HG03103 (cell line): ENCODE measurements around the gene CYBC1.
A peak's percentile ranks its signal among the peaks of the same experiment; 100 is the strongest.

Source experiments
- ATAC-seq: cut with Tn5 transposase; IDR thresholded peaks from one replicate; pipeline ENCODE4 v1.9.1; 2021; ENCODE audit warnings: low read depth; ENCODE audit not compliant: unreplicated experiment

The CYBC1 gene

GRCh38 chr17:82449131-82449882, 1.2 kb downstream of the CYBC1 start:
- peak; percentile 38 for ATAC-seq

GRCh38 chr17:82447876-82448275, 2.7 kb downstream of the CYBC1 start:
- no peak for ATAC-seq

GRCh38 chr17:82446649-82447048, 3.9 kb downstream of the CYBC1 start:
- ATAC-seq = no peak

GRCh38 chr17:82446124-82446523, 4.4 kb downstream of the CYBC1 start:
- ATAC-seq = no peak

GRCh38 chr17:82445542-82445941, 5.0 kb downstream of the CYBC1 start:
- no peak for ATAC-seq

- no peak for ATAC-seq
Observed at GRCh38 chr17:82444941-82445521, 5.5 kb downstream of the CYBC1 start.

GRCh38 chr17:82444284-82444893, 6.2 kb downstream of the CYBC1 start:
- no peak for ATAC-seq

- no peak for ATAC-seq
Observed at GRCh38 chr17:82443465-82444283, 6.9 kb downstream of the CYBC1 start.

GRCh38 chr17:82442643-82443464, 7.7 kb downstream of the CYBC1 start:
- no peak for ATAC-seq

- ATAC-seq = no peak
Observed at GRCh38 chr17:82441691-82442487, 8.7 kb downstream of the CYBC1 start.

- ATAC-seq = no peak
Observed at GRCh38 chr17:82440991-82441627, 9.4 kb downstream of the CYBC1 start.

GRCh38 chr17:82440469-82440981, 10.0 kb downstream of the CYBC1 start:
- no peak for ATAC-seq

GRCh38 chr17:82439829-82440365, 10.7 kb downstream of the CYBC1 start:
- no peak for ATAC-seq

- ATAC-seq = no peak
Observed at GRCh38 chr17:82439194-82439828, 11.2 kb downstream of the CYBC1 start.

- ATAC-seq = no peak
Observed at GRCh38 chr17:82438401-82439193, 12.0 kb downstream of the CYBC1 start.

- ATAC-seq = no peak
Observed at GRCh38 chr17:82437325-82437668, 13.3 kb downstream of the CYBC1 start.

- no peak for ATAC-seq
Observed at GRCh38 chr17:82436601-82437324, 13.8 kb downstream of the CYBC1 start.
